ENCODE data around the gene GPR160.

DNA sequence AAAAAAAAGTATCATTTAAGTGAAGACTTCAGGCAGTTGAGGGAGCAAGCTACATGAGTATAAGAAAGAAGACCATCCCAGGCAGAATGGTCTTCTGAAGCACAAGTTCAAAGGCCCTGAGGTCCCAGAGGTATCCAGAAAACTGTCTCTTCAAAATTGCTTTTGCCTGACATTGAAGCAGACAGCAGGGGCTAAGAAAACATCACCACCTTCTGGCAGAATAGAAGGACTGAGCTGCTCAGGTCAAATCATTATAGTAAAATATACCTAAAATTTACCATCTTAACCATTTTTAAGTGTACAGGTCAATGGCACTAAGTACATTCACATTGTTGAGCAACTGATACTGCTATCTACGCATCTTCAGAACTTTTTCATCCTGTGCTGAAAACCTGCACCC, 16.4 kb downstream of the GPR160 start:
- TF ChIP-seq, protein P1, sequence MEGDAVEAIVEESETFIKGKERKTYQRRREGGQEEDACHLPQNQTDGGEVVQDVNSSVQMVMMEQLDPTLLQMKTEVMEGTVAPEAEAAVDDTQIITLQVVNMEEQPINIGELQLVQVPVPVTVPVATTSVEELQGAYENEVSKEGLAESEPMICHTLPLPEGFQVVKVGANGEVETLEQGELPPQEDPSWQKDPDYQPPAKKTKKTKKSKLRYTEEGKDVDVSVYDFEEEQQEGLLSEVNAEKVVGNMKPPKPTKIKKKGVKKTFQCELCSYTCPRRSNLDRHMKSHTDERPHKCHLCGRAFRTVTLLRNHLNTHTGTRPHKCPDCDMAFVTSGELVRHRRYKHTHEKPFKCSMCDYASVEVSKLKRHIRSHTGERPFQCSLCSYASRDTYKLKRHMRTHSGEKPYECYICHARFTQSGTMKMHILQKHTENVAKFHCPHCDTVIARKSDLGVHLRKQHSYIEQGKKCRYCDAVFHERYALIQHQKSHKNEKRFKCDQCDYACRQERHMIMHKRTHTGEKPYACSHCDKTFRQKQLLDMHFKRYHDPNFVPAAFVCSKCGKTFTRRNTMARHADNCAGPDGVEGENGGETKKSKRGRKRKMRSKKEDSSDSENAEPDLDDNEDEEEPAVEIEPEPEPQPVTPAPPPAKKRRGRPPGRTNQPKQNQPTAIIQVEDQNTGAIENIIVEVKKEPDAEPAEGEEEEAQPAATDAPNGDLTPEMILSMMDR (IDR thresholded peaks at IDR 0.05) = no peak
- TF ChIP-seq POLR2A (IDR thresholded peaks at IDR 0.05) = no peak
- no peak for TF ChIP-seq POLR2AphosphoS5 (IDR thresholded peaks at IDR 0.05)

Measured in stomach (tissue), 4 donors.